ENCODE results near the gene ARHGEF11.

Gene ARHGEF11

GRCh38 chr1:156908541-156908940, 137.0 kb downstream of the ARHGEF11 start:
- no peak for DNase-seq

GRCh38 chr1:156906206-156906906, 139.2 kb downstream of the ARHGEF11 start:
- no peak for DNase-seq

- no peak for DNase-seq
These were observed 139.9 kb downstream of the ARHGEF11 start for GRCh38 chr1:156905651-156906050.

GRCh38 chr1:156905176-156905575, 140.4 kb downstream of the ARHGEF11 start:
- DNase-seq, result no peak

- DNase-seq, result no peak
These were observed 141.2 kb downstream of the ARHGEF11 start for GRCh38 chr1:156904187-156904959.

- no peak for DNase-seq
These were observed 142.0 kb downstream of the ARHGEF11 start for GRCh38 chr1:156903328-156904091.

- no peak for DNase-seq
These were observed 143.3 kb downstream of the ARHGEF11 start for GRCh38 chr1:156901966-156902915.

GRCh38 chr1:156901590-156901900, 144.0 kb downstream of the ARHGEF11 start:
- DNase-seq, result no peak

GRCh38 chr1:156900896-156901589, 144.5 kb downstream of the ARHGEF11 start:
- DNase-seq, result no peak

- DNase-seq, result no peak
These were observed 145.4 kb downstream of the ARHGEF11 start for GRCh38 chr1:156899956-156900718.

GRCh38 chr1:156898971-156899664, 146.4 kb downstream of the ARHGEF11 start:
- no peak for DNase-seq

- DNase-seq, result no peak
These were observed 147.4 kb downstream of the ARHGEF11 start for GRCh38 chr1:156898161-156898566.

GRCh38 chr1:156897078-156897825, 148.3 kb downstream of the ARHGEF11 start:
- no peak for DNase-seq

GRCh38 chr1:156896490-156897033, 149.0 kb downstream of the ARHGEF11 start:
- no peak for DNase-seq

GRCh38 chr1:156895927-156896326, 149.6 kb downstream of the ARHGEF11 start:
- DNase-seq, result no peak

- no peak for DNase-seq
These were observed 150.1 kb downstream of the ARHGEF11 start for GRCh38 chr1:156895455-156895812.

GRCh38 chr1:156894711-156895454, 150.7 kb downstream of the ARHGEF11 start:
- no peak for DNase-seq

GRCh38 chr1:156894001-156894400, 151.5 kb downstream of the ARHGEF11 start:
- DNase-seq, result no peak

Data from NCI-H446 (cell line).